Measurements from ENCODE around the gene ADAM10. TPM values are rescaled to one million over a fixed set of nuclear protein-coding genes. Genes with fewer than 3 reads are reported as not detected.
A peak's percentile ranks its signal among the peaks of the same experiment; 100 is the strongest.

ADAM10 gene
- total and polyA plus RNA-seq, 2 experiments from 2014 or later = 110 to 163 TPM

- TF ChIP-seq CTCF (IDR thresholded peaks at IDR 0.05; ENCODE audit: low read depth, low read length) = no peak
- Histone ChIP-seq H3K4me1 (ENCODE audit: low read depth) (peaks cover 30% of the 10 kb centered on the region), H3K27me3 (no peaks in the 10 kb centered on the region), H3K36me3 (no peaks in the 10 kb centered on the region), H3K27ac (no peak overlapping the region), H3K9me3 (ENCODE audit: low read depth) (no peaks in the 10 kb centered on the region), H3K4me3 (no peak overlapping the region)
- DNase-seq (ENCODE audit: low read depth in 1 of 2, low spot score in 1 of 2) = peak in 1 of 2 donors; percentile 50
Observed at GRCh38 chr15:58738046-58738707, 11.3 kb downstream of the ADAM10 start.

GRCh38 chr15:58737298-58737697, 12.2 kb downstream of the ADAM10 start:
- Histone ChIP-seq H3K4me3 (no peak overlapping the region), H3K27ac (no peak overlapping the region), H3K36me3 (no peaks in the 10 kb centered on the region), H3K27me3 (no peaks in the 10 kb centered on the region), H3K4me1 (ENCODE audit: low read depth) (peaks cover 22% of the 10 kb centered on the region), H3K9me3 (ENCODE audit: low read depth) (no peaks in the 10 kb centered on the region)
- TF ChIP-seq CTCF (IDR thresholded peaks at IDR 0.05; ENCODE audit: low read depth, low read length) = no peak
- no peak for DNase-seq (ENCODE audit: low read depth in 1 of 2, low spot score in 1 of 2)

GRCh38 chr15:58736018-58736643, 13.4 kb downstream of the ADAM10 start:
- no peaks in the 10 kb centered on the region for H3K27me3 ChIP-seq
- H3K36me3 ChIP-seq = no peaks in the 10 kb centered on the region
- no peak overlapping the region for H3K27ac ChIP-seq
- DNase-seq (ENCODE audit: low read depth in 1 of 2, low spot score in 1 of 2) = no peak
- no peak overlapping the region for H3K4me3 ChIP-seq
- no peak for TF ChIP-seq CTCF (IDR thresholded peaks at IDR 0.05; ENCODE audit: low read depth, low read length)
- peaks cover 21% of the 10 kb centered on the region for H3K4me1 ChIP-seq (ENCODE audit: low read depth)
- no peaks in the 10 kb centered on the region for H3K9me3 ChIP-seq (ENCODE audit: low read depth)

- no peak for TF ChIP-seq CTCF (IDR thresholded peaks at IDR 0.05; ENCODE audit: low read depth, low read length)
- no peak for DNase-seq (ENCODE audit: low read depth in 1 of 2, low spot score in 1 of 2)
- H3K36me3 ChIP-seq = no peaks in the 10 kb centered on the region
- no peak overlapping the region for H3K4me3 ChIP-seq
- no peaks in the 10 kb centered on the region for H3K9me3 ChIP-seq (ENCODE audit: low read depth)
- no peaks in the 10 kb centered on the region for H3K27me3 ChIP-seq
- H3K4me1 ChIP-seq (ENCODE audit: low read depth) = peaks cover 21% of the 10 kb centered on the region
- H3K27ac ChIP-seq = peak overlapping the region; percentile 25
Observed at GRCh38 chr15:58734859-58735258, 14.6 kb downstream of the ADAM10 start.

GRCh38 chr15:58732625-58733363, 16.7 kb downstream of the ADAM10 start:
- H3K27ac ChIP-seq = peak overlapping the region; percentile 88

More at GRCh38 chr15:58732625-58733363, 16.7 kb downstream of the ADAM10 start:
- H3K4me3 ChIP-seq = no peak overlapping the region
- no peaks in the 10 kb centered on the region for H3K27me3 ChIP-seq
- H3K9me3 ChIP-seq (ENCODE audit: low read depth) = no peaks in the 10 kb centered on the region
- peaks cover 11% of the 10 kb centered on the region for H3K4me1 ChIP-seq (ENCODE audit: low read depth)
- DNase-seq (ENCODE audit: low read depth in 1 of 2, low spot score in 1 of 2) = no peak
- H3K36me3 ChIP-seq = no peaks in the 10 kb centered on the region
- TF ChIP-seq CTCF (IDR thresholded peaks at IDR 0.05; ENCODE audit: low read depth, low read length) = no peak

All from cardiac muscle cell (in vitro differentiated cells and primary cell).